Fibroblast of skin of abdomen (primary cell): ENCODE results near the gene MAPT.
"Not testable (repeated sequence)": the region's sequence is repeated elsewhere in the genome, so short reads cannot be mapped to it uniquely, and the experiment has no call there.

ENCODE experiments used
- DNase-seq: peaks from one replicate; pipeline ENCODE4 v3.0.0-alpha.2; 2013

Gene MAPT

GRCh38 chr17:45862127-45862526 lies 32.2 kb upstream of the MAPT start:
- not testable (repeated sequence) for DNase-seq

DNA sequence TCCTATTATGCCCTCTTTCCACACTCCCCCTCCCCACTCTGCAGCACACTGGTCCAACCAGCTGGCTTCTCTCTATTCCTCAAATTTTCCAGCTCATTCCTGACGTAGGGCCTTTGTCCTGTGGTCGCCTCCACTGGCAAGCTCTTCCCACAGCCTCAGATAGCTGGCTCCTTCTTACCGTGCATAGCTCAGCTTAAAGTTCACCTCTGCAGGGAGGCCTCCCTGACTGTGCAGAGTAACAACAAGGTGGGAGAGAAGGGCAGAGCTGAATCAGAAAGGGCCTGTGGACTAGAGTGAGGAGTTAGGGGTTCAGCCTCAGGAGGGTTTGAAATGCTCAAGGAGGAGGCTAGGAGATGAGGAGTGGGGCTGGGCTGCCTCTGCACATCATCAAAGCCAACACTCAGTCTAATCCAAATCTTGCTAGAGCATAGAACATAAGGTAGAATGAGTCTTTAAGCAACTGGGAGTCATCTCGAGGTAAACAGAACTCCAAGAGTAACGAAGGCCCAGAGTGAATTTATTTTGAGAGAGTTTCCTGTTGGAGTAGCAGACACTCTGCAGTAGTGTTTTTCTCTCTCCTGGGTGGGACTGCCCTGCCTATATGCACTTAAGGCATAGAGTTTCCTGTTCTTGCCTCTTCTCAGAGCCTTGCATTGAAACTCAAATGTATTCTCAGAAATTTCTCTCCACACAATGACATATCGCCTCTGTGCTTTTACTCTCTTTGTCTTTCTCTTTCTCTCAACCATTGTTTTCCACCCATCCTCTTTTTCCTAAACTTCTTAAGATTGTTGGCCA lies 30.3 kb upstream of the MAPT start:
- DNase-seq, result no peak

DNA sequence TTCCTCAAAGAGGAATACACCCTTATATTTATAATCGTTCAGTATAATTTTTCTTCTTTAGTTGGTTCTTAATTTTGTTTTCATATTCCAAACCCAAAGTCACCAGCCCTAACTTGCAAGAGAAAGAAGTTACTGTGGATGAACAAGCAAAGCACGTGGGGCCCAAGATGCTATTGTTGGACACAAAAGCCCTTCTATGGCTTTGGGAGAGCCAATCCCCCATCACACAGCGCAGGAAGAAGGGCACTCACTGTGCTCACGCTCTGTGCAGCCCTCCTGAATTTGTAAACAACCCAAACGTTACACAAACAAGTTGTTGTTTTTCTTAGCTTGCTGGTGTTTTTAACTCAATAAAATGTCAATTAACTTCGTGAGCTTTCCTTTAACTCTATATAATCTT lies 27.2 kb upstream of the MAPT start:
- no peak for DNase-seq

- DNase-seq, result no peak
Observed at GRCh38 chr17:45867702-45868101, 26.7 kb upstream of the MAPT start.

DNA sequence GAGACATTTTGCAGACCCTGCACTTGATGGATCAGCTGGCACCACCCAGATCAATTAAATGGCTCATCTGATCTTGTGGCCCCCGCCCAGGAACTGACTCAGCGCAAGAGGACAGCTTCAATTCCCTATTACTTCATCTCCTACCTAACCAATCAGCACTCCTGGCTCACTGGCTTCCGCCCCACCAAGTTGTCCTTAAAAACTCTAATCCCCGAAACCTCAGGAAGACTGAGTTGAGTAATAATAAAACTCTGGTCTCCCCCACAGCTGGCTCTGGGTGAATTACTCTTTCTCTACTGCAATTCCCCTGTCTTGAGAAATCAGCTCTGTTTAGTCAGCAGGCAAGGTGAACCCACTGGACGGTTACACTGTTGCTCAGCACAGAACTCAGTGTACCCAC lies 26.1 kb upstream of the MAPT start:
- DNase-seq, result no peak

GRCh38 chr17:45869676-45870341 lies 24.5 kb upstream of the MAPT start:
- no peak for DNase-seq

DNA sequence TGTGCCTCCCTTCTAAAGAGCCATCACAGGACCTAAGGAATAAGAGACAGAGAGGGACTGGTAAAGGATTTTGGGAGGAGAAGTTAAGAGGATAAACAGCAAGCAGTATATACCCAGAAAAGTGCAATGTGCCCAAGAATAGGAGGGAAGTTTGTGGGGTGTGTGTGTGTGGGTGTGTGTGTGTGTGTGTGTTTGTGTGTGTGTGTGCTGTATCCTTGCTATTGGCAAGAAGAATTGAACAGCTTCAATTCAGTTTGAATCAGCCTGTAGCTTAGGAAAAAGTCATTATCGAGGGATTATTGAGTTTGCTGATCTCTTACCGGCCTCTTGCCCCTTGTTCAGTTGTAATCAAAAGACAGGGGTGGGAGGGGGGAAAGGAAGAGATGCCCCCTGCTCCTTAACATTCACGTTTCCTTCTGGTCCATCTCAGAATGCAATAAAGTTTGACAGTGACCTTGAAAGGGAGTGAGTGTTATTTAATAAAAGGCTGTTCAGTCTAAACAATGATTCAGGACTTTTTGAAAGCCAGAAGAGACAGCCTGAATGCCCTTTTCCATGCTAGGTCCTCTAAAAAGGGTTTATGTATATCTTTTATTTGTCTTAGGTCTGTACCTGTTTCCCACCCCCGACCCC lies 23.9 kb upstream of the MAPT start:
- no peak for DNase-seq

GRCh38 chr17:45871718-45872117 lies 22.6 kb upstream of the MAPT start:
- no peak for DNase-seq

- no peak for DNase-seq
Observed at GRCh38 chr17:45873728-45874127, 20.6 kb upstream of the MAPT start.

- no peak for DNase-seq
Observed at GRCh38 chr17:45874151-45874550, 20.2 kb upstream of the MAPT start.

- no peak for DNase-seq
Observed at GRCh38 chr17:45876539-45876938, 17.8 kb upstream of the MAPT start.

- DNase-seq, result no peak
Observed at GRCh38 chr17:45877467-45877866, 16.9 kb upstream of the MAPT start.

DNA sequence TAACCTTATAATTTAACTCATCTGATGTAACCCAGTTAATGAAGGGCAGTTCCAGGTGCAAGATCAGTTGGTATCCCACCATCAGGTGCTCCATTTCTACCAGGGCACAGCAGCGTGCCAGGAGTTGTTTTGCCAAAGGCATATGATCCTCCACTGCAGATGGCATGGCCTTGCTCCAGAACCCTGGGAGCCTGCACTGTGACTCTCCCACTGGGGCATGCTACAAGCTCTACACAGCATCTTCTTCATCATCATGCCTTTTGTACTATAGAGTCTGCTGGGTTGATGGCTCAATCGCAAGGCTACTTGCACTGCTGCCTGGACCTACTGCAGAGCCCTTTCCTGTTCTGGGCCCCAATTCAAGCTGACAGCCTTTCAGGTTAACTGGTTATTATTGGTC lies 11.3 kb upstream of the MAPT start:
- DNase-seq, result no peak

- DNase-seq, result no peak
Observed at GRCh38 chr17:45886852-45887251, 7.5 kb upstream of the MAPT start.

DNA sequence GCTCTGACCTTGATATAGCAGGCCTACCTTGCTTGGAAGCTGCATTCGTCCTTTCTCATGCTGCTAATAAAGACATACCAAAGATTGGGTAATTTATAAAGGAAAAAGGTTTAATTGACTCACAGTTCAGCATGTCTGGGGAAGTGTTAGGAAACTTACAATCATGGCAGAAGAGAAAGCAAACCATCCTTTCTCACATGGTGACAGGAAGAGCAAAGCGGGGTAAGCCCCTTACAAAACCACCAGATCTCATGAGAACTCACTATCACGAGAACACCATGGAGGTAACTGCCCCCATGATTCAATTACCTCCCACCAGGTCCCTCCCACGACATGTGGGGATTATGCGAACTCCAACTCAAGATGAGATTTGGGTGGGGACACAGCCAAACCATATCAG lies 6.0 kb upstream of the MAPT start:
- no peak for DNase-seq

DNA sequence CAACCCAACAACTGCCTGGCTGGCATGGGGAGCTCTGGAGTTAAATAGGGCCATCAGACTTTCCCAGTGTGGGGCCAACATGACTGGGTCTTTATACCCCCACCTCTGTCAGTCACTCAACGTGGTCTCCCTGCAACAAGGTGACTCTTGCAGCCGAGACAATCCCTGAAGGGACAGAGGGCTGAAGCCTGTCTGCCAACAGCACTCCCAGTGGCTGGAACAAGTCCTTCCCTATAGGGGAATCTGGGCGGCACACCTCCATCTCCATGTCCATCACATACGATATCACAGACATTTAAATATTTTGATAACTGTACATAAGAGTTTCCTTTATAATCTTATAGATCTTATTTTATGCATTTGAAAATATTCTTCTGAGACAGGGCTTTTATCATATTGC lies 4.8 kb upstream of the MAPT start:
- no peak for DNase-seq

GRCh38 chr17:45893725-45894021 lies 681 bp upstream of the MAPT start:
- no peak for DNase-seq

DNA sequence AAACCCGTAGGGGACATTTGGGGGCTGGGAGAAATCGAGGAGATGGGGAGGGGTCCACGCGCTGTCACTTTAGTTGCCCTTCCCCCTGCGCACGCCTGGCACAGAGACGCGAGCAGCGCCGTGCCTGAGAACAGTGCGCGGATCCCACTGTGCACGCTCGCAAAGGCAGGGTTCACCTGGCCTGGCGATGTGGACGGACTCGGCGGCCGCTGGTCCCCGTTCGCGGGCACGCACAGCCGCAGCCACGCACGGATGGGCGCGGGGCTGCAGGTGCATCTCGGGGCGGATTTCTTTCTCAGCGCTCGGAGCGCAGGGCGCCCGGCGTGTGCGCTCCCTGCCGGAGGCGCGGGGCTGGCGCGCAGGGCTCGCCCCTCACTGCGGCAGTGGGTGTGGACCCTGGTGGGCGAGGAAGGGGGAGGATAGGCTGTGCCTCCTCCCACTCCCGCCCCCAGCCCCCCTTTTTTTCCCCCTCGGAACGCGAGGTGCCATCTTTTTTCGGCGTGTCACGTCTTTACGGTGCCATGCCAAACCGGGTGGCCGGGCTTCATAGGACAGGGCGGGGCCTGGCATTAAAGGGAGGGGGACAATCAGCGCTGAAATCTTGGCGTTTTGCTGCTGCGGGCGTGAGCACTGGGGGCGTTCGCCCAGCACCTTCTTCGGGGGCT lies 1.1 kb downstream of the MAPT start:
- DNase-seq, result no peak

GRCh38 chr17:45895969-45896785 lies 1.8 kb downstream of the MAPT start:
- DNase-seq, result no peak

DNA sequence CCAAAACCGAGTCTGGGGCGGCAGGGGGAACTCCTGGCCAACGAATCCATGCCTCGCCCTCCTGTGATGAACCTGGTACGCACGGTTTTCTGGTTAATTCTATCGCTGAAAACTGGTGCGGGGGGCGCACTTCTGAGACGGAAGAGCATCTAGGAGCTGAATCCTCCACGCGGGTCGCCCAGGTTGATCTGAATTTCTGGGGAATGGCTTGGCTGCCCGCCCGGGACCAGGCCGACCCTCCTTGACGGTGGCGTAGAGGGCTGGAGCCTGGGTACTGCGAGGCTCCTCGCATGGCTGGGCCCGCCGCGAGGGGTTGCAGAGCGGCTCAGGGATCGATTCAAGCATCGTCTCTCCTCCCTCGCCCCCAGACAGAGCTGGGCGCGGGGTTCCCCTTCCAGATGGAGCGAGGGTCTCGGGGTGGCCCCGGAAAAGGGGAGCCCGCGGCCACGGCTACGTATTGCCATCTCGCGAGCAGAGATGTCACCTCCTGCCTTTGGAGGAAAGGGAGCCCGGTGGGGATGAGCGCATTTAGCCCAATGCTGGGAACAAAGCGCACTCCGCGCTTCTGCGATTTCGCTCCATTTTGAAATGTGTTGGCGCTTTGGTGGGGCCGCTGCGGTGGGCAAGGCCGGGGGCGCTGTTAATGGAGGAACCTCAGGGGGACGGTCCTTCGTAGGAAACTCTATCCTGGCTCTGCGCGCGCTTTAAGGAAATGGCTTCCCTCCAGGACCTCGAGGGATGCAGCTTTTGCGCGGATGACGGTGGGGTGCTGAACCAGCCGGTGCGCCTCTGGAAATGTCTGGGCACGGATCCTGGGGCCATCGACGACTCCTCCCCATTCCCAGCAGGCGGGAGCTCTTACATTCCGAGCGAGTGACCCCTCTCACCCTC lies 2.7 kb downstream of the MAPT start:
- DNase-seq, result no peak

DNA sequence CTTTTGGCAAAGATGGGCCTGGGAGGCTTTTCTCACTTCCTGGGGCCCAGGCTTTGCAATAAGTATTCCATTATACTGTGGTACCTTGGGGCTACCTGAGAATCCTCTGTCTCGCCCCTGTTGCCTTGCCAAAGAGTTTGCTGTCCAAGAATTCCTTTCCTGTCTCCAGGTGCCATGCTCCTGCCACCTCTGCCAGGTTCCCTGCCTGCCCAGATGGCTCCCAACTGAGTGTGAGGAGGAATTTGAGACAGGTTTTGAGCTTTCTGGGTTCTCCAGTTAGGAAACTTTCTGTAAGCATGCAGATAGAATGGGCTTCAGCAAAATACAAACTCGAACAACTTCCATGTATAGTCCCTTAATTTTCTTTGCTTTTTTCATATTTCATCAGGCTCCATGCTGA lies 5.8 kb downstream of the MAPT start:
- no peak for DNase-seq
